DMS 273 (cell line): ENCODE results near the gene UBR4.

Source experiments
- DNase-seq: peaks from one replicate; lab custom pipeline; 2025; ENCODE audit not compliant: unreplicated experiment; lab: John Stamatoyannopoulos, UW

Gene UBR4

GRCh38 chr1:19038732-19039131, 171.3 kb downstream of the UBR4 start:
- DNase-seq = no peak

DNA sequence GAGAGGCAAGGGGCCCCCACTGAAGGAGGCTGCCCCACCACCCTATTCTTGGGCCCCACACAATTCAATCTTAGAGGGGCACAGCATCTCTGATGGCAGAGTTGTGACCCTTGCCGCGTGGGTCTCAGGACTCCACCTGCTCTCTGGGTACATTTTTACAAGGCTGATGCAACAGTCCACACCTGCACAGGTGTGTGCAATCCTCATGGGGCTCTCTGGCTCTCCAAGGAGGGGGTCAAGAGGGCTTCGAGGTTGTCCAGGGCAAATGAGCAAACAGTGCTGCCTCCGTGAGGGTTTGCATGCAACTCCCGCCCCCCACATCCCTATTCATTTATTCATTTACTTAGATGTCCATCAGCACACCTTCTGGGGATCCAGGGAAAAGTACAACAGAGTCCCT, 172.0 kb downstream of the UBR4 start:
- no peak for DNase-seq

GRCh38 chr1:19037659-19038058, 172.4 kb downstream of the UBR4 start:
- DNase-seq = no peak

DNA sequence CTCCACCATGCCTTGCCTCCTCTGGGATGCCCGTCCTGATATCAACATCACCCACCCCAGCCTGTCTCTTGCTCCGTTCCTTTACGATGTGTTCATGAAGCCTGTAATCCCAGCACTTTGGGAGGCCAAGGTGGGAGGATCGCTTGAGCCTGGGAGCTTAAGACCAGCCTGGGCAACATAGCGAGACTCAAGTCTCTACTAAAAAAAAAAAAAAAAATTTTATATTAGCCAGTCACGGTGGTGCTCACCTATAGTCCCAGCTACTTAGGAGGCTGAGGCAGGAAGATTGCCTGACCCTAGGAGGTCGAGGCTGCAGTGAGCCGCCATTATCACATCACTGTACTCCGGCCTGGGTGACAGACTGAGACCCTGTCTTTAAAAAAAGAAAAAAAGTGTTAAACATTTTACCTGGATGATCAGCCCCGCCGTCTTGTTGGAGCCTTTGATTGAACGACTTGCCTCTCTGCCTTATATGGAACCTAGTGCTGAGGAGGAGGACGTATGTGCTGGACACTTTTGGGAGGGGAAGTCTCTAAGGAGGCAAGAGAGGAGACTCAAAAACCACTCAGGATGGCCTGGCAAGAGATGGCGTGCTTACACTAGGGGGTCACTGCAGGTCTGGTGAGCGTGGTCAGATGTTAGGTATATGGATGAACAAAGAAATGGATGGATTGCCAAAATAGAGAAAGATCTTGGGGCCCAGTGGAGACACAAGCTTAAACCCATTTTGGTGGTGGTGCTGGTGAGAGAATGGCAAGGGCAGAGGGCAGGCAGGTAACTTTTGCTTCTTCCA, 173.1 kb downstream of the UBR4 start:
- DNase-seq = no peak

- DNase-seq = no peak
These were observed 173.8 kb downstream of the UBR4 start for GRCh38 chr1:19036041-19036812.

DNA sequence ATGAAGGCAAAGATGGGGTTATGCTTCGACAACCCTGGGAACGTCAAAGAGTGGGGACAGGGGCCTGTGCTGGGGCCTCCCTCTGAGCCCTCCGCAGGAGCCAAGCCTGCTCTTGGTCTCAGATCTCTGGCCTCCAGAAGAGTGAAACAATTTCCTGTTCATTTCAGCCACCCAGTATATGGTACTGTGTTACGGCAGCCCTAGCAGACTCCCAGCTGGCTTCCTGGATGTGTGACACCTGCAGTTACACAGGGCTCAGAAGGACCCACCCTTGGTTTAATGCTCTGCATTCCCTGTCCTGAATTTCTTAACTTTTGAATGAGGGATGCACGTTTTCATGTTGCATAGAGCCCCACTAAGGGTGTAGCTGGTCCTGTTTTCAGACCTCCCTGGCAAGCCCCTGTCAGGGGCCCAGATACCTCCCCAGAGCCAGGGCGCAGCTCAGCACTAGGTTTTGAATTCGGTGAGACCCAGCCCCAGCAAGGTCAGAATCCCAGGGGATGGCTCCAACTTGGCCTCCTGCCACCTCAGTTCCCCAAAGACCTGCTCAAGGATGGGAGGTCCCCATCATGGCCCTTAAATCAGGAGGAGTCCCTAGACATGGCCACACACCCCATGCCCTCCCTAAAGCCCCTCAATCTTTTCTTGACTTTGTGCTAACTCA, 174.6 kb downstream of the UBR4 start:
- no peak for DNase-seq

GRCh38 chr1:19034721-19035120, 175.3 kb downstream of the UBR4 start:
- DNase-seq = no peak

DNA sequence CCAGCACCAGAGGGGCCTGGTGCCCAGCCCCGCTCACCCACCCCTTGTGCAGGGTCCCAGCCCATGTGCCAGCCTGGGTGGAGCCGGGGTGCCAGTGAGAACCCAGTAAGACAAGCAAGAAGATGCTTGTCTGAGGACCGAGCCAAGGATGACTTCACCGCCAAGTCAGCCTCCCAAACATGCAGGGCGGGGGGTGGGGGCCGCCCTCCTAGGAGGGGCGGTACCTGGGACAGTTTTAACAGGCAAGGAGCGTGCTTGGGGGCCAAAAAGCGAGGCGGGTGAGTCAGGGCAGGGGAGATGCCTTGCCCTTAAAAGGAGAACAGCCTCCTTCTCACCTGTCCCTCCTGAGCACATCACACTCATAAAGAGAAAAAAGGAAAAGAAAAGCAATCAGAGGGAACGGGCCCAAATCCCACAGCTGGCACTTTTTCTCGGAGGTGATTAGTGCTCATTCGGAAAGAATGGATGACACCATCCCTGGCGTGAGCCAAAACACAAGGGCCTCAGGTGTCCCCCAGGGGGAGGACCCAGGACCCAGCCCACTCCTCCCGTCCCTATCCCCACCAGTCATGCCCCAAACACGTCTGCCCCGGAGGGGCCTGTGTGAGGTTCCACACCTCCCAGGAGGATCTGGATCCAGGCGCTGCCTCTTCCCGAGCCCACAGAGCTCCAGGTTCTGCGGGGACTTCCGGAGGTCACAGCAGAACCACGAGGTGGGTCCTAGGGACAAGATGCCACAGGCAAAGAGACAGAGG, 176.0 kb downstream of the UBR4 start:
- no peak for DNase-seq

DNA sequence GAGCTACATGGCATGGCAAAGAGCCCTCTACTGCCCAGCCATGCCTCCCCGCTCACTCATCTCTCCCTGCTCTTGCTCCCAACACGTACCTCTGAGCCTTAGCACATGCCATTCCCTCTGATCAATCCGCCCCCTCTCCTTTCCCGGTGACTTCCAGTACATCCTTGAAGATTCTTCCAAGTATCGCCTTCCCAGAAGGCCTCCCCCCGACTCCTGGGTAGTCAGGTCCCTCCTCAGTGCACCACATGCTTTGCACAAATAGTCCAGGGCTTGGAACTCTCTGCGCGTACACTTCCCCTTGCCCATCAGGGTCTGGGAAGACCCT, 176.6 kb downstream of the UBR4 start:
- no peak for DNase-seq

DNA sequence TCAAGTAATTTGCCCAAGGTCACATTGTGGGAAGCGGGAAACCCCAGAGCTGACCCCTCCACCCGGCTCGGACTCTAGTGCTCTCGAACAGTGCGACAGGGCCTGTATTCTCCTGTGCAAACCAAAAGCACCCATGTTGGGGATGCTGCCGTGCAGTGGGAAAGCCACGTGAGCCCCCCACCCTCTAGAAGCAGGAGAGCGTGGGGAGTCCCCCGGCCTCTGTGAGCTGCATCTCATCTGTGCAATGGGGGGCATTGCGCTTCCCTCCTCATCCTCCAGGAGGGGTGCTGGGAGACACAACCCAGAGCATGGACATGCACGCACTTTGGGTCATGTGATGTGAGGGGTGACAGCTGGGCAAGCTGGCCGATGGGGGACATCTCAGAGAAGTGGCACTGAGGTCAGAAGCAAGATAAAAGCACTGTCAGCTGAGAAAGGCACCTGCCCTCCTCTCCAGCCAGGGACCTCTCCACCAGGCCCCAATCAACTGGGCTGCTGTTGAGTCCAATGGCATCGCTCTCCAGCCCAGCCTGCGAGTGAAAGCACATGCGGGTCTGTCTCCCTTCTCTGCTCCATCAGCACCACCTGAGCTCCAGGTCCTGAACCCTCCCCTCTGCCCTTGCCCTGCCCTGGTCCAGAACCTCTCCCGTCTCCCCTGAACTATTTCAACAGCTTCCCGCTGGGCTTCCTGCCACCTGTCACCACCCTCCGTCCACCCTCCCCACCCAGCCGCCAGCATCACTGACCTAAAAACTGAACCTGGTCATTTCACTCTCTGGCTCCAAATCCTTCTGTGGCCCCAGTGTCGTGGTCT, 177.2 kb downstream of the UBR4 start:
- no peak for DNase-seq

- DNase-seq = no peak
These were observed 177.7 kb downstream of the UBR4 start for GRCh38 chr1:19032413-19032695.

- peak; percentile 48 for DNase-seq
These were observed 180.6 kb downstream of the UBR4 start for GRCh38 chr1:19029191-19030085.

DNA sequence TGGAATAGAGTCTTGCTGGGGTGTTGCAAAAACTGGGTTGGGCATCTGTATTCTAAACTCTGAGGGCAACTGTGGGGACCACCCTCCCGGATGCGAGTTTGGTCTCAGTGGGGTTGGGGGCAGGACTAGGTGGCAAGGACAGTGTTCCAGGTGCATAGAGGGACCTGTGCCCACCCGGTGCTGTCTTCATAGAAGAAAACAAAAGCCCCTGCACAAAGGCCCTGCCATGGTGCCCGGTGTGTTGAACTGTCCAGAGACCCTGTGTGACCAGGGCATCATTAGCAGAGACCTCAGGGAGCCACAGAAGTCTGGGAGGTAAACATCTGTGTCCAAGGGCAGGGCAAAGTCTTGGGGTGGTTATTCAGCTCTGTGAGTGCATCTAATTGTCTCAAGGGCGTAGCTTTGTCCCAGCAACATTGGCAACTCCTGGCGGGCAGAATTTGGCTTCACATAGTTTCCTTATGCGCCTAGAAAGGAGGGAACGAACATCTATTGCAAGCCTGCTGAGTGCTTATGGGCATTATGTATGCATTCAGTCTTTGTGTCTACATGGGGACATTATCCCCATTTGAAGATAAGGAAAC, 181.4 kb downstream of the UBR4 start:
- DNase-seq = no peak

- peak; percentile 69 for DNase-seq
These were observed 182.0 kb downstream of the UBR4 start for GRCh38 chr1:19028110-19028509.
